ENCODE results near the gene ST6GAL1. TPM values are rescaled to one million over a fixed set of nuclear protein-coding genes. Genes with fewer than 3 reads are reported as not detected.

Gene ST6GAL1
- total RNA-seq, 1 donor from 2014 or later: 15.8 TPM

DNA sequence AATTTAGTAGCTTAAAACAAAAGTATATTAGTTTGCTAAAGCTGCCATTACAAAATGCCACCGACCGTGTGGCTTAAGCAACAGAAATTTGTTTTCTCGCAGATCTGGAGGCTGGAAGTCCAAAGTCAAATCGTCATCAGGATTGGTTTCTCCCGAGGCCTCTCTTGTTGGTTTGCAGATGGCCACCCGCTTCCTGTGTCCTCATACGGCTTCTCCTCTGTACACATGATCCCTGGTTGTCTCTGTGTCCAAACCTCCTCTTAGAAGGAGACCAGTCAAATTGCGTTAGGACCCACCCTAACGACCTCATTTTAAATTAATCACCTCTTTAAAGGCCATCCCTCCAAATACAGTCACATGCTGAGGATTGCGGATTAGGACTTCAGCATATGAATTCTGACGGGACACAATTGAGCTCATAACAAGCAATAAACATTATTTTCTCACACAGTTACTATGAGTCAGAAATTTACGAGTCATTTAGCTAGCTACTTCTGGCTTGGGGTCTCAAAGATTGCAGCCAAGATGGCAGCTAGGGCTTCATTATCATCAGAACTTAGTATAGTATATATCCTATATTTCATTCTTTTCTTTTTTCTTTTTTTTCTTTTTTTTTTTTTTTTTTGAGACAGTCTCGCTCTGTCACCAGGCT lies 150.6 kb downstream of the ST6GAL1 start:
- H3K9me3 Mint-ChIP-seq (ENCODE audit: unreplicated experiment): no peaks in the 10 kb centered on the region
- H3K4me1 Mint-ChIP-seq (ENCODE audit: low read depth, unreplicated experiment): peaks cover 1% of the 10 kb centered on the region
- Histone ChIP-seq H3K4me3 (ENCODE audit: insufficient read depth, low read depth, low read length) (no peak overlapping the region), H3K4me2 (ENCODE audit: low read length) (no peak overlapping the region), H2AFZ (ENCODE audit: low read depth, low read length) (no peak overlapping the region), H3K9me3 (ENCODE audit: insufficient read depth, low read depth, low read length) (no peaks in the 10 kb centered on the region), H3K36me3 (ENCODE audit: insufficient read depth, low read length) (no peaks in the 10 kb centered on the region), H3K9ac (ENCODE audit: low read length) (no peak overlapping the region), H4K20me1 (ENCODE audit: insufficient read depth, low read length) (no peaks in the 10 kb centered on the region), H3K27ac (ENCODE audit: low read depth, low read length) (no peak overlapping the region), H3K27me3 (ENCODE audit: insufficient read depth, low read length) (no peaks in the 10 kb centered on the region), H3K79me2 (ENCODE audit: insufficient read depth, low read length) (no peaks in the 10 kb centered on the region), H3K4me1 (ENCODE audit: insufficient read depth, low read length) (no peaks in the 10 kb centered on the region)
- FAIRE-seq: no peak
- H3K27me3 Mint-ChIP-seq (ENCODE audit: low read depth, unreplicated experiment): no peaks in the 10 kb centered on the region
- no peak overlapping the region for H3K27ac Mint-ChIP-seq (ENCODE audit: unreplicated experiment)
- TF ChIP-seq EZH2 (IDR thresholded peaks at IDR 0.05; ENCODE audit: insufficient read depth, low read length) (no peak), CTCF (IDR thresholded peaks at IDR 0.05; ENCODE audit: insufficient read depth, low read depth, low read length) (no peak)
- peaks cover 8% of the 10 kb centered on the region for H3K36me3 Mint-ChIP-seq (ENCODE audit: low read depth, unreplicated experiment)
- DNase-seq (ENCODE audit: low read depth): no peak
- no peak overlapping the region for H3K4me3 Mint-ChIP-seq (ENCODE audit: unreplicated experiment)

DNA sequence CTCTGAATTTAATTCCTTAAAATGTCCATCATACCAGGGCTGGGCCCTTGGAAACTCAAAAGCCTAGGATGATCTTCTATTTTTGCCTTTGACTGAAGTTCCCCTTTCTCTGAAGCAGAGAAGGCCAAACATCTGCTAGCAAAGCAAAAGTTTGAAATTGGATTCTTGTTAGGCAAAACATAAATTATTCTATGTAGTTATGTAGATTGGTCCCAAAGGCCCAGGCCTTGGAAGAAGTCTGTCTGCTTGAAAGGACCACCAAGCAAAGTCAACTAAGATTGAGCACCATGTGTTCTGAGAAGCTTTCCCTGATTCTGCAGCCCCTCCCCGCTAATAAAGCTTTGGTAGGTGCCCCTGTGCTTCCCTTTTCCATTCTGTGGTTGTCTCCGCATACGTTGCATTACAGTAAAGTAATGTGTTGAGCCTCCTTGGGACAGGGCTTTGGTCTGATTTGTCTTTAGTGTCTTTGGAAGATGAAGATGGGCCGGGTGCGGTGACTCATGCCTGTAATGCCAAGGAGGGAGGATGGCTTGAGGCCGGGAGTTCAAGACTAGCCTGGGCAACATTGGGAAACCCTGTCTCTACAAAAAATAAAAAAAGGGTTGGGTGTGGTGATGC lies 152.5 kb downstream of the ST6GAL1 start:
- Histone ChIP-seq H3K4me2 (ENCODE audit: low read length) (no peak overlapping the region), H3K4me3 (ENCODE audit: insufficient read depth, low read depth, low read length) (no peak overlapping the region), H3K27ac (ENCODE audit: low read depth, low read length) (no peak overlapping the region), H2AFZ (ENCODE audit: low read depth, low read length) (no peak overlapping the region), H3K4me1 (ENCODE audit: insufficient read depth, low read length) (no peaks in the 10 kb centered on the region), H4K20me1 (ENCODE audit: insufficient read depth, low read length) (no peaks in the 10 kb centered on the region), H3K79me2 (ENCODE audit: insufficient read depth, low read length) (no peaks in the 10 kb centered on the region), H3K36me3 (ENCODE audit: insufficient read depth, low read length) (no peaks in the 10 kb centered on the region), H3K9me3 (ENCODE audit: insufficient read depth, low read depth, low read length) (no peaks in the 10 kb centered on the region), H3K27me3 (ENCODE audit: insufficient read depth, low read length) (no peaks in the 10 kb centered on the region), H3K9ac (ENCODE audit: low read length) (no peak overlapping the region)
- H3K27ac Mint-ChIP-seq (ENCODE audit: unreplicated experiment): no peak overlapping the region
- H3K9me3 Mint-ChIP-seq (ENCODE audit: unreplicated experiment): peaks cover 6% of the 10 kb centered on the region
- H3K4me1 Mint-ChIP-seq (ENCODE audit: low read depth, unreplicated experiment): peaks cover 1% of the 10 kb centered on the region
- H3K4me3 Mint-ChIP-seq (ENCODE audit: unreplicated experiment): no peak overlapping the region
- no peaks in the 10 kb centered on the region for H3K27me3 Mint-ChIP-seq (ENCODE audit: low read depth, unreplicated experiment)
- FAIRE-seq (no peak), DNase-seq (ENCODE audit: low read depth) (no peak)
- no peaks in the 10 kb centered on the region for H3K36me3 Mint-ChIP-seq (ENCODE audit: low read depth, unreplicated experiment)
- TF ChIP-seq EZH2 (IDR thresholded peaks at IDR 0.05; ENCODE audit: insufficient read depth, low read length): no peak
- no peak for TF ChIP-seq CTCF (IDR thresholded peaks at IDR 0.05; ENCODE audit: insufficient read depth, low read depth, low read length)

- no peak overlapping the region for H3K9ac ChIP-seq (ENCODE audit: low read length)
- no peaks in the 10 kb centered on the region for H3K4me1 ChIP-seq (ENCODE audit: insufficient read depth, low read length)
- H3K36me3 ChIP-seq (ENCODE audit: insufficient read depth, low read length): no peaks in the 10 kb centered on the region
- no peaks in the 10 kb centered on the region for H3K27me3 Mint-ChIP-seq (ENCODE audit: low read depth, unreplicated experiment)
- TF ChIP-seq CTCF (IDR thresholded peaks at IDR 0.05; ENCODE audit: insufficient read depth, low read depth, low read length) (no peak), EZH2 (IDR thresholded peaks at IDR 0.05; ENCODE audit: insufficient read depth, low read length) (no peak)
- no peak overlapping the region for H2AFZ ChIP-seq (ENCODE audit: low read depth, low read length)
- peaks cover 1% of the 10 kb centered on the region for H3K4me1 Mint-ChIP-seq (ENCODE audit: low read depth, unreplicated experiment)
- no peaks in the 10 kb centered on the region for H3K27me3 ChIP-seq (ENCODE audit: insufficient read depth, low read length)
- H3K4me2 ChIP-seq (ENCODE audit: low read length): no peak overlapping the region
- H4K20me1 ChIP-seq (ENCODE audit: insufficient read depth, low read length): no peaks in the 10 kb centered on the region
- no peak for DNase-seq (ENCODE audit: low read depth)
- no peaks in the 10 kb centered on the region for H3K79me2 ChIP-seq (ENCODE audit: insufficient read depth, low read length)
- H3K36me3 Mint-ChIP-seq (ENCODE audit: low read depth, unreplicated experiment): no peaks in the 10 kb centered on the region
- no peak for FAIRE-seq
- H3K27ac ChIP-seq (ENCODE audit: low read depth, low read length): no peak overlapping the region
- no peak overlapping the region for H3K27ac Mint-ChIP-seq (ENCODE audit: unreplicated experiment)
- H3K9me3 Mint-ChIP-seq (ENCODE audit: unreplicated experiment): peaks cover 10% of the 10 kb centered on the region
- H3K4me3 ChIP-seq (ENCODE audit: insufficient read depth, low read depth, low read length): no peak overlapping the region
- H3K9me3 ChIP-seq (ENCODE audit: insufficient read depth, low read depth, low read length): no peaks in the 10 kb centered on the region
- H3K4me3 Mint-ChIP-seq (ENCODE audit: unreplicated experiment): no peak overlapping the region
Measured at GRCh38 chr3:187084126-187084525, 153.8 kb downstream of the ST6GAL1 start.

Data from astrocyte (in vitro differentiated cells and primary cell).